HL-60 (cell line): Measurements from ENCODE around the gene HECW1.

Experiments
- GABPA ChIP-seq: IDR thresholded peaks from 2 replicates; pipeline ENCODE4 v1.6.1; 2012; ENCODE audit warnings: low read depth
- POLR2AphosphoS5 ChIP-seq: IDR thresholded peaks from 2 replicates; pipeline ENCODE4 v1.6.1; 2012; ENCODE audit warnings: low read depth
- TF ChIP-seq, protein P1 (sequence below): IDR thresholded peaks from 2 replicates; pipeline ENCODE4 v1.6.1; 2012; ENCODE audit warnings: low read depth; ENCODE audit not compliant: insufficient replicate concordance
- TF ChIP-seq, protein P2 (sequence below): IDR thresholded peaks from one replicate; pipeline ENCODE4 v1.5.1; 2011; ENCODE audit warnings: low read length, control low read depth, inconsistent platforms; ENCODE audit not compliant: insufficient read depth

DNA sequence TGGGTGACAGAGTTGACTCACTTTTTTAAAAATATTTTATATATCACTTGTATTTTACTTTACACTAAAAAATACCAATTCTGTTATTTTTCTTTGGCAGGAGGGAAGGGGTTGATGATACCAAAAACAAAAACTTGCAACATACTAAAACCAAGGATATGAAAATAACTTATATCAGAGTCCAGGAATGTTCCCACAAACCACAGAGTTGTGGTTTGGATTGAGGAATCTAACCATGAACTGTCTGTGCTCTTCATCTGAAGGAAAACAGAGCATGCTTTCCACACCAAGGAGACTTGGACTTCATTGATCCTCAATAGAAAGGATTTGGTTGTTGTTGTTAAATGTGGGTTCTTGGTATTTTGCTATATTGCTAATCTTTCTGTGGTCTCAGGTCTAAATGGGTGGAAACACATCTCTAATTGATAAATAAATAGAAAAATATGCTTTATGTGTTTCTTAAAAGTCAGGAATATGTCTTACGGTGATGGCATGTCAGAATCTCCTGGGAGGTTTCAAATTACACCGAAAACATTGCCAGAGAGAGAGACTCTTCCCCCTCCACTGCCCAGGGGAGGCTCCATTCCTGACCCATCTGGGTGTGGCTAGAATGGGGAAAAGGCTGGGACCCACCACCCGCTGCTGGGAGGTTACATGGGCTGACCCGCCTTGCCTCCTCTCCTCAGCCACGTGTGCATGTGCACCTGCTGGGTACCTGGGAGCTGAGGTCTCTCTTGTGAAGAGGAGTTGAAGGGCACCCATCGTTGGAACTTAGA is 423.6 kb downstream of the HECW1 start:
- TF ChIP-seq, protein P1, sequence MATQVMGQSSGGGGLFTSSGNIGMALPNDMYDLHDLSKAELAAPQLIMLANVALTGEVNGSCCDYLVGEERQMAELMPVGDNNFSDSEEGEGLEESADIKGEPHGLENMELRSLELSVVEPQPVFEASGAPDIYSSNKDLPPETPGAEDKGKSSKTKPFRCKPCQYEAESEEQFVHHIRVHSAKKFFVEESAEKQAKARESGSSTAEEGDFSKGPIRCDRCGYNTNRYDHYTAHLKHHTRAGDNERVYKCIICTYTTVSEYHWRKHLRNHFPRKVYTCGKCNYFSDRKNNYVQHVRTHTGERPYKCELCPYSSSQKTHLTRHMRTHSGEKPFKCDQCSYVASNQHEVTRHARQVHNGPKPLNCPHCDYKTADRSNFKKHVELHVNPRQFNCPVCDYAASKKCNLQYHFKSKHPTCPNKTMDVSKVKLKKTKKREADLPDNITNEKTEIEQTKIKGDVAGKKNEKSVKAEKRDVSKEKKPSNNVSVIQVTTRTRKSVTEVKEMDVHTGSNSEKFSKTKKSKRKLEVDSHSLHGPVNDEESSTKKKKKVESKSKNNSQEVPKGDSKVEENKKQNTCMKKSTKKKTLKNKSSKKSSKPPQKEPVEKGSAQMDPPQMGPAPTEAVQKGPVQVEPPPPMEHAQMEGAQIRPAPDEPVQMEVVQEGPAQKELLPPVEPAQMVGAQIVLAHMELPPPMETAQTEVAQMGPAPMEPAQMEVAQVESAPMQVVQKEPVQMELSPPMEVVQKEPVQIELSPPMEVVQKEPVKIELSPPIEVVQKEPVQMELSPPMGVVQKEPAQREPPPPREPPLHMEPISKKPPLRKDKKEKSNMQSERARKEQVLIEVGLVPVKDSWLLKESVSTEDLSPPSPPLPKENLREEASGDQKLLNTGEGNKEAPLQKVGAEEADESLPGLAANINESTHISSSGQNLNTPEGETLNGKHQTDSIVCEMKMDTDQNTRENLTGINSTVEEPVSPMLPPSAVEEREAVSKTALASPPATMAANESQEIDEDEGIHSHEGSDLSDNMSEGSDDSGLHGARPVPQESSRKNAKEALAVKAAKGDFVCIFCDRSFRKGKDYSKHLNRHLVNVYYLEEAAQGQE, result no peak
- TF ChIP-seq POLR2AphosphoS5 (no peak), GABPA (no peak)
- TF ChIP-seq, protein P2, sequence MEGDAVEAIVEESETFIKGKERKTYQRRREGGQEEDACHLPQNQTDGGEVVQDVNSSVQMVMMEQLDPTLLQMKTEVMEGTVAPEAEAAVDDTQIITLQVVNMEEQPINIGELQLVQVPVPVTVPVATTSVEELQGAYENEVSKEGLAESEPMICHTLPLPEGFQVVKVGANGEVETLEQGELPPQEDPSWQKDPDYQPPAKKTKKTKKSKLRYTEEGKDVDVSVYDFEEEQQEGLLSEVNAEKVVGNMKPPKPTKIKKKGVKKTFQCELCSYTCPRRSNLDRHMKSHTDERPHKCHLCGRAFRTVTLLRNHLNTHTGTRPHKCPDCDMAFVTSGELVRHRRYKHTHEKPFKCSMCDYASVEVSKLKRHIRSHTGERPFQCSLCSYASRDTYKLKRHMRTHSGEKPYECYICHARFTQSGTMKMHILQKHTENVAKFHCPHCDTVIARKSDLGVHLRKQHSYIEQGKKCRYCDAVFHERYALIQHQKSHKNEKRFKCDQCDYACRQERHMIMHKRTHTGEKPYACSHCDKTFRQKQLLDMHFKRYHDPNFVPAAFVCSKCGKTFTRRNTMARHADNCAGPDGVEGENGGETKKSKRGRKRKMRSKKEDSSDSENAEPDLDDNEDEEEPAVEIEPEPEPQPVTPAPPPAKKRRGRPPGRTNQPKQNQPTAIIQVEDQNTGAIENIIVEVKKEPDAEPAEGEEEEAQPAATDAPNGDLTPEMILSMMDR, result no peak
